Measurements from ENCODE around the gene BICDL2. TPM values are rescaled to one million over a fixed set of nuclear protein-coding genes. Genes with fewer than 3 reads are reported as not detected.

BICDL2 gene
- total and polyA plus RNA-seq, 9 of the 15 experiments (the other 6 are each of a cell fraction or from before 2014, with no cell fraction given) = 0.09 to 0.28 (median 0.09) TPM; not detected in 6

DNA sequence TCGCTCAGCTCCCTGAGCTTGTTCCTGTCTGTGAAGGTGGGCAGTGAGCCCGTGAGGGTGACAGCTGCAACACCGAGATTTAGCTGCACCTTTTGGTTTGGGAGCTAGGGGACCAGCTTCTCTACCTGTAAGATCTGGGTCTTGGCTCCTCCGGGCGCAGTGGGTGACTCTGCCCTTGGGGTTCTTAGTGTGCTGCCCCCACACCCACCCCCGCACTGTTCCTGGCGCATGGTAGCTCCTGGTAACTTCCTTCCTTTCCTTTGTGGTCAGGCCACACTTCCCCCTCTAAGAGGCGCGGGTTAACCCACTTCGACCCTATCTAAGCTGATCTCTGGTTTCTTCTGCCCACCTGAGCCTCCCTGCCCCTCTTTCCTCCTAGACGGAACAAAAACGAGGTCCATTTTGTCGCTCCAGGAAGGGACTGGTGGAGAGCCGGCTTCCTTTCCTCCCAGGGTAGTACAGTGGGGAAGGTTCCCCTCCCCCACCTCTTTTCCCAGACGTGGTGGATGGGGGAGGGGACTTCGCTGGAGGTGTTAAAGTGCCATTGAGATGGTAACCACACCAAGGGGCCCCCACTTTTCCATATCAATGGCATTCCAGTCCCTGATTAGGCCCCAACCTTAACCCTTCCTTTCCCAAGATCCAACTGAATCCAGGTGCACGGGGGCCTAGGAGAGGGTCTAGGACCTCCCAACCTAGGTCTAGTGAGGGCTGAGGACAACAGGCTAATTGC is 28.6 kb downstream of the BICDL2 start (continued):
- TF ChIP-seq VEZF1 (CRISPR knock-in tag; IDR thresholded peaks at IDR 0.05) (peak; percentile 79), ELF4 (CRISPR knock-in tag; IDR thresholded peaks at IDR 0.05) (0 out of 2 replicates have a peak, but pooled peaks have one; percentile 48), CSDE1 (IDR thresholded peaks at IDR 0.05) (0 out of 4 replicates have a peak, but pooled peaks of 1 of the 2 experiments have one; percentile 43), STAT5A (IDR thresholded peaks at IDR 0.05; ENCODE audit: borderline replicate concordance, low read length) (no peak), PYGO2 (tag; IDR thresholded peaks at IDR 0.05) (no peak), HDAC1 (IDR thresholded peaks at IDR 0.05) (peak in 1 of 2 experiments; percentile 55; a peak in 1 of 4 replicates), MLLT1 (IDR thresholded peaks at IDR 0.05) (peak; percentile 57 to 68; a peak in 2 of 4 replicates), NFIC (IDR thresholded peaks at IDR 0.05) (peak; percentile 11; the same call in 1 of the 2 replicates), ATF1 (CRISPR knock-in tag; IDR thresholded peaks at IDR 0.05) (no peak), ATF1 (tag; IDR thresholded peaks at IDR 0.05) (peak; percentile 51; the same call in 1 of the 2 replicates), JUND (IDR thresholded peaks at IDR 0.05; ENCODE audit: borderline replicate concordance, low read depth, low read length) (peak; percentile 17; the same call in 1 of the 2 replicates), JUND (tag; IDR thresholded peaks at IDR 0.05; ENCODE audit: borderline replicate concordance, low read depth, low read length) (no peak; the same call in 1 of the 3 replicates), GABPA (tag; conservative IDR thresholded peaks at IDR 0.05; ENCODE audit: low read depth) (peak; percentile 84), MAZ (CRISPR knock-in tag; conservative IDR thresholded peaks at IDR 0.05 in 1 of 2, IDR thresholded peaks at IDR 0.05 in 1 of 2) (peak; percentile 46 to 66; a peak in 2 of 4 replicates), NEUROD1 (IDR thresholded peaks at IDR 0.05; ENCODE audit: borderline replicate concordance, low read depth, low read length, partially characterized antibody) (peak; percentile 75), SMARCA5 (IDR thresholded peaks at IDR 0.05) (0 out of 2 replicates have a peak, but pooled peaks have one; percentile 16), ATF3 (IDR thresholded peaks at IDR 0.05) (peak; percentile 31; the same call in 1 of the 2 replicates), ATF3 (CRISPR knock-in tag; conservative IDR thresholded peaks at IDR 0.05) (no peak), HDGF (IDR thresholded peaks at IDR 0.05) (peak; percentile 19; the same call in 1 of the 2 replicates), TRIM24 (IDR thresholded peaks at IDR 0.05) (peak; percentile 54 to 89; a peak in 3 of 4 replicates)
- TF ChIP-seq, protein P1, sequence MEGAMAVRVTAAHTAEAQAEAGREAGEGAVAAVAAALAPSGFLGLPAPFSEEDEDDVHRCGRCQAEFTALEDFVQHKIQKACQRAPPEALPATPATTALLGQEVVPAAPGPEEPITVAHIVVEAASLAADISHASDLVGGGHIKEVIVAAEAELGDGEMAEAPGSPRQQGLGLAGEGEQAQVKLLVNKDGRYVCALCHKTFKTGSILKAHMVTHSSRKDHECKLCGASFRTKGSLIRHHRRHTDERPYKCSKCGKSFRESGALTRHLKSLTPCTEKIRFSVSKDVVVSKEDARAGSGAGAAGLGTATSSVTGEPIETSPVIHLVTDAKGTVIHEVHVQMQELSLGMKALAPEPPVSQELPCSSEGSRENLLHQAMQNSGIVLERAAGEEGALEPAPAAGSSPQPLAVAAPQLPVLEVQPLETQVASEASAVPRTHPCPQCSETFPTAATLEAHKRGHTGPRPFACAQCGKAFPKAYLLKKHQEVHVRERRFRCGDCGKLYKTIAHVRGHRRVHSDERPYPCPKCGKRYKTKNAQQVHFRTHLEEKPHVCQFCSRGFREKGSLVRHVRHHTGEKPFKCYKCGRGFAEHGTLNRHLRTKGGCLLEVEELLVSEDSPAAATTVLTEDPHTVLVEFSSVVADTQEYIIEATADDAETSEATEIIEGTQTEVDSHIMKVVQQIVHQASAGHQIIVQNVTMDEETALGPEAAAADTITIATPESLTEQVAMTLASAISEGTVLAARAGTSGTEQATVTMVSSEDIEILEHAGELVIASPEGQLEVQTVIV (CRISPR knock-in tag; IDR thresholded peaks at IDR 0.05; ENCODE audit: borderline replicate concordance) = no peak

Data from K562 (cell line).